WTC11 (cell line): ENCODE data around the gene DOCK1. TPM values are rescaled to one million over a fixed set of nuclear protein-coding genes. Genes with fewer than 3 reads are reported as not detected.
"Not testable (repeated sequence)": the region's sequence is repeated elsewhere in the genome, so short reads cannot be mapped to it uniquely, and the experiment has no call there.

Experiments used
- ATAC-seq: fragments of 200-7000 bp; cut with Tn5 transposase; 2 replicates; pipeline ENCODE4 v1.10.0; 2021; ENCODE audit warnings: mild to moderate bottlenecking, moderate library complexity
- CTCF ChIA-PET: fragments of 300-600 bp; sonication (Branson Sonifier 250); formaldehyde crosslinking; loops from one replicate; lab custom pipeline; 2021; ENCODE audit warnings: antibody characterized with exemption; lab: Charles Lee
- POLR2A ChIA-PET: fragments of 350-600 bp; sonication (Branson Sonifier 250); formaldehyde crosslinking; loops from one replicate; lab custom pipeline; 2021; ENCODE audit warnings: antibody characterized with exemption; lab: Charles Lee
- DNase-seq: peaks from one replicate; pipeline ENCODE4 v3.0.0; 2021; ENCODE audit warnings: low spot score
- H3K27ac Mint-ChIP-seq: 2 replicates; pipeline ENCODE4 v1.8.0; 2021; ENCODE audit warnings: mixed read lengths
- H3K27me3 Mint-ChIP-seq: 2 replicates; pipeline ENCODE4 v1.8.0; 2021; ENCODE audit warnings: low read depth, mild to moderate bottlenecking, moderate library complexity, mixed read lengths
- H3K36me3 Mint-ChIP-seq: 2 replicates; pipeline ENCODE4 v1.8.0; 2021; ENCODE audit warnings: mixed read lengths
- H3K4me1 Mint-ChIP-seq: 2 replicates; pipeline ENCODE4 v1.8.0; 2022; ENCODE audit warnings: mixed read lengths
- H3K4me3 Mint-ChIP-seq: 2 replicates; pipeline ENCODE4 v1.8.0; 2021; ENCODE audit warnings: mild to moderate bottlenecking, moderate library complexity, mixed read lengths
- H3K9me3 Mint-ChIP-seq: 2 replicates; pipeline ENCODE4 v1.8.0; 2021; ENCODE audit warnings: mixed read lengths
- CREB1 ChIP-seq: sonication (generic); formaldehyde crosslinking; IDR thresholded peaks from 2 replicates; pipeline ENCODE4 v1.8.0; 2023; ENCODE audit warnings: mild to moderate bottlenecking, missing genetic modification reagents
- MXD4 ChIP-seq: fragments of 250-450 bp; sonication (Bioruptor Pico); IDR thresholded peaks from 2 replicates; pipeline ENCODE4 v1.8.0; 2021; ENCODE audit warnings: mild to moderate bottlenecking, moderate library complexity, borderline replicate concordance
- NR3C1 ChIP-seq: sonication (generic); formaldehyde crosslinking; conservative IDR thresholded peaks from 2 replicates; pipeline ENCODE4 v1.8.1; 2023; ENCODE audit warnings: low read depth, mild to moderate bottlenecking, missing genetic modification reagents
- RORB ChIP-seq: fragments of 250-450 bp; sonication (Bioruptor Pico); IDR thresholded peaks from 2 replicates; pipeline ENCODE4 v1.9.0; 2021; ENCODE audit warnings: mild to moderate bottlenecking
- SMAD4 ChIP-seq: sonication (generic); formaldehyde crosslinking; IDR thresholded peaks from 2 replicates; pipeline ENCODE4 v1.8.0; 2022; ENCODE audit warnings: mild to moderate bottlenecking, missing genetic modification reagents
- SP1 ChIP-seq: sonication (generic); formaldehyde crosslinking; conservative IDR thresholded peaks from 2 replicates; pipeline ENCODE4 v1.8.1; 2022; ENCODE audit warnings: missing genetic modification reagents
- STAT6 ChIP-seq: sonication (generic); formaldehyde crosslinking; conservative IDR thresholded peaks from 2 replicates; pipeline ENCODE4 v1.8.1; 2023; ENCODE audit warnings: mild to moderate bottlenecking, low read depth, missing genetic modification reagents, moderate library complexity
- ZNF138 ChIP-seq: sonication (generic); formaldehyde crosslinking; conservative IDR thresholded peaks from 2 replicates; pipeline ENCODE4 v1.8.1; 2022; ENCODE audit warnings: mild to moderate bottlenecking, moderate library complexity, missing genetic modification reagents
- ZNF423 ChIP-seq: fragments of 250-450 bp; sonication (Bioruptor Pico); IDR thresholded peaks from 2 replicates; pipeline ENCODE4 v2.1.2; 2022; ENCODE audit warnings: mild to moderate bottlenecking, moderate library complexity
- ZSCAN18 ChIP-seq: fragments of 250-450 bp; sonication (Bioruptor Pico); IDR thresholded peaks from 2 replicates; pipeline ENCODE4 v2.1.2; 2022; ENCODE audit warnings: mild to moderate bottlenecking, moderate library complexity
- total RNA-seq: library from RNA; stranded (reverse); gene quantifications from 3 replicates; pipeline ENCODE4 v1.2.3, GENCODE V29; 2021
- TF ChIP-seq, protein P1 (sequence below): fragments of 200-600 bp; IDR thresholded peaks from 2 replicates; pipeline ENCODE4 v1.8.0; 2022; ENCODE audit warnings: antibody characterized with exemption
- TF ChIP-seq, protein P2 (sequence below): fragments of 250-450 bp; sonication (Bioruptor Pico); IDR thresholded peaks from 2 replicates; pipeline ENCODE4 v1.9.0; 2021; ENCODE audit warnings: mild to moderate bottlenecking

DOCK1 gene
- total RNA-seq, 1 experiment from 2014 or later: 52.1 TPM

DNA sequence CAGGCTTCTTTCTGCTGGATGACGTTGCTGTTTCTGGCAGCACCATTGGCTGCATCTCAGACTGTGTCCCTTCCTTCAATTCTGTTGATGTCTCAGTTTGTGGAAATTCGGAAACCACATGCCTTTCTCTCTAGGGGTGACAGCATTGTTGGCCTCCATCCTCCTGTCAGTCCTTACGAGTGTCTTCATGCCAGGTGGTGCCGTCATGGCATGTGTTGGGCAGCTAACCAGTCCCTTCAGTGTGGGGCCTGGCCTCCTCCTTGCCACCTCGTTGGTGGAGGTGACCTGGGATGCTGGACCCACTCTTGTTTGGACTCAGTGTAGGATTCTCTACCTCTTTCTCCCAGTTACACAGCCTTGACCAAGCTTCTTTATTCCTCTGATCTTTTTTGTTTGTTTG lies 402.8 kb downstream of the DOCK1 start:
- Mint-ChIP-seq H3K27ac (no peak overlapping the region), H3K4me3 (no peak overlapping the region), H3K27me3 (no peaks in the 10 kb centered on the region), H3K36me3 (no peaks in the 10 kb centered on the region), H3K4me1 (peaks cover 31% of the 10 kb centered on the region), H3K9me3 (no peaks in the 10 kb centered on the region)
- DNase-seq (no peak), ATAC-seq (no peak)
- no peak for TF ChIP-seq SMAD4 (CRISPR knock-in tag)
- TF ChIP-seq MXD4 (CRISPR knock-in tag): no peak
- no peak for TF ChIP-seq RORB (CRISPR knock-in tag)
- TF ChIP-seq STAT6 (CRISPR knock-in tag): no peak
- TF ChIP-seq ZSCAN18: no peak
- TF ChIP-seq ZNF138 (CRISPR knock-in tag): no peak
- TF ChIP-seq CREB1 (CRISPR knock-in tag): no peak
- TF ChIP-seq SP1 (CRISPR knock-in tag): no peak
- TF ChIP-seq ZNF423 (CRISPR knock-in tag): no peak
- TF ChIP-seq, protein P1, sequence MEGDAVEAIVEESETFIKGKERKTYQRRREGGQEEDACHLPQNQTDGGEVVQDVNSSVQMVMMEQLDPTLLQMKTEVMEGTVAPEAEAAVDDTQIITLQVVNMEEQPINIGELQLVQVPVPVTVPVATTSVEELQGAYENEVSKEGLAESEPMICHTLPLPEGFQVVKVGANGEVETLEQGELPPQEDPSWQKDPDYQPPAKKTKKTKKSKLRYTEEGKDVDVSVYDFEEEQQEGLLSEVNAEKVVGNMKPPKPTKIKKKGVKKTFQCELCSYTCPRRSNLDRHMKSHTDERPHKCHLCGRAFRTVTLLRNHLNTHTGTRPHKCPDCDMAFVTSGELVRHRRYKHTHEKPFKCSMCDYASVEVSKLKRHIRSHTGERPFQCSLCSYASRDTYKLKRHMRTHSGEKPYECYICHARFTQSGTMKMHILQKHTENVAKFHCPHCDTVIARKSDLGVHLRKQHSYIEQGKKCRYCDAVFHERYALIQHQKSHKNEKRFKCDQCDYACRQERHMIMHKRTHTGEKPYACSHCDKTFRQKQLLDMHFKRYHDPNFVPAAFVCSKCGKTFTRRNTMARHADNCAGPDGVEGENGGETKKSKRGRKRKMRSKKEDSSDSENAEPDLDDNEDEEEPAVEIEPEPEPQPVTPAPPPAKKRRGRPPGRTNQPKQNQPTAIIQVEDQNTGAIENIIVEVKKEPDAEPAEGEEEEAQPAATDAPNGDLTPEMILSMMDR: no peak
- ChIA-PET CTCF (no interaction called here), POLR2A (no interaction called here)

GRCh38 chr10:127309619-127310018 lies 404.4 kb downstream of the DOCK1 start:
- H3K36me3 Mint-ChIP-seq, H3K9me3 Mint-ChIP-seq, POLR2A ChIA-PET, DNase-seq, H3K27ac Mint-ChIP-seq, H3K4me3 Mint-ChIP-seq, H3K27me3 Mint-ChIP-seq, ATAC-seq, CTCF ChIA-PET: not testable (repeated sequence)
- H3K4me1 Mint-ChIP-seq: peaks cover 32% of the 10 kb centered on the region

DNA sequence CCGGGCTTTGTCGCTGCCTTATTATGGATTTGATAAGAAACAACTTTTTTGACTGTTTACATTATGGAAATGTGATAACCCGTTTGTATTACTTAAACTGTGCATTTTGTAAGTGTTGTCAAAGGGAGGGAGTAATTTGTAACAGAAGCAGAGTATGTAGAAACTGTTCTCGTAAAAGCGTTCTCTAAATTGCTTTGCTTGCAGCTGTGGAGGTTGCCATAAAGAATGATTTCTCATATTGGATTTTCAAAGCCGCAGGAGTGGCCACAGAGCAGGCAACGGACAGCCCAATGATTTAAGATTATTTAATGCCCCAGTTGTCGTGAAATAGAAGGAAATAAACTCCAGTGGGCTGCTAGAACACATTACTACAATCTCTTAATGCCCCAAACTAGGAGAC lies 405.2 kb downstream of the DOCK1 start:
- no peak for DNase-seq
- ChIA-PET POLR2A (no interaction called here), CTCF (no interaction called here)
- Mint-ChIP-seq H3K27ac (0 out of 2 replicates have a peak overlapping the region, but pooled peaks have one; percentile 46), H3K4me1 (peaks cover 34% of the 10 kb centered on the region), H3K9me3 (no peaks in the 10 kb centered on the region), H3K4me3 (no peak overlapping the region), H3K36me3 (no peaks in the 10 kb centered on the region), H3K27me3 (no peaks in the 10 kb centered on the region)
- ATAC-seq: no peak
- TF ChIP-seq NR3C1 (CRISPR knock-in tag): no peak
- TF ChIP-seq, protein P2, sequence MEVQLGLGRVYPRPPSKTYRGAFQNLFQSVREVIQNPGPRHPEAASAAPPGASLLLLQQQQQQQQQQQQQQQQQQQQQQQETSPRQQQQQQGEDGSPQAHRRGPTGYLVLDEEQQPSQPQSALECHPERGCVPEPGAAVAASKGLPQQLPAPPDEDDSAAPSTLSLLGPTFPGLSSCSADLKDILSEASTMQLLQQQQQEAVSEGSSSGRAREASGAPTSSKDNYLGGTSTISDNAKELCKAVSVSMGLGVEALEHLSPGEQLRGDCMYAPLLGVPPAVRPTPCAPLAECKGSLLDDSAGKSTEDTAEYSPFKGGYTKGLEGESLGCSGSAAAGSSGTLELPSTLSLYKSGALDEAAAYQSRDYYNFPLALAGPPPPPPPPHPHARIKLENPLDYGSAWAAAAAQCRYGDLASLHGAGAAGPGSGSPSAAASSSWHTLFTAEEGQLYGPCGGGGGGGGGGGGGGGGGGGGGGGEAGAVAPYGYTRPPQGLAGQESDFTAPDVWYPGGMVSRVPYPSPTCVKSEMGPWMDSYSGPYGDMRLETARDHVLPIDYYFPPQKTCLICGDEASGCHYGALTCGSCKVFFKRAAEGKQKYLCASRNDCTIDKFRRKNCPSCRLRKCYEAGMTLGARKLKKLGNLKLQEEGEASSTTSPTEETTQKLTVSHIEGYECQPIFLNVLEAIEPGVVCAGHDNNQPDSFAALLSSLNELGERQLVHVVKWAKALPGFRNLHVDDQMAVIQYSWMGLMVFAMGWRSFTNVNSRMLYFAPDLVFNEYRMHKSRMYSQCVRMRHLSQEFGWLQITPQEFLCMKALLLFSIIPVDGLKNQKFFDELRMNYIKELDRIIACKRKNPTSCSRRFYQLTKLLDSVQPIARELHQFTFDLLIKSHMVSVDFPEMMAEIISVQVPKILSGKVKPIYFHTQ (CRISPR knock-in tag): no peak
